Measurements from ENCODE around the gene CROCC2. TPM values are rescaled to one million over a fixed set of nuclear protein-coding genes. Genes with fewer than 3 reads are reported as not detected.

CROCC2 gene
- total and polyA plus RNA-seq, 2 donors from 2014 or later, result 0.13 TPM; not detected in 1

- intact Hi-C loops (cut with DNase I), result no loop called here
- Histone ChIP-seq H3K36me3 (ENCODE audit: control insufficient read depth in 2 of 3, insufficient read depth in 3 of 3, low read length in 3 of 3) (no peaks in the 10 kb centered on the region), H3K27ac (ENCODE audit: low read depth in 2 of 2, low read length in 2 of 2) (no peak overlapping the region), H3K4me1 (ENCODE audit: control insufficient read depth in 2 of 3, insufficient read depth in 2 of 3, low read depth in 1 of 3, low read length in 3 of 3) (peaks cover 0 to 2% (median 0%) of the 10 kb centered on the region in 3 donors), H3K4me3 (ENCODE audit: low read length in 3 of 3) (no peak overlapping the region), H3K9ac (ENCODE audit: low read length in 3 of 3) (no peak overlapping the region), H3K9me3 (ENCODE audit: control insufficient read depth in 2 of 3, insufficient read depth in 1 of 3, low read length in 3 of 3) (no peaks in the 10 kb centered on the region), H3K27me3 (ENCODE audit: control insufficient read depth, insufficient read depth, low read length) (no peaks in the 10 kb centered on the region)
- no peak for TF ChIP-seq CTCF (IDR thresholded peaks at IDR 0.05; ENCODE audit: borderline replicate concordance, extremely low read depth, insufficient read depth)
- peak in 2 of 5 donors; percentile 30 to 70 for DNase-seq
- no peak for FAIRE-seq
These were observed 2.7 kb upstream of the CROCC2 start for GRCh38 chr2:240903191-240904060.

DNA sequence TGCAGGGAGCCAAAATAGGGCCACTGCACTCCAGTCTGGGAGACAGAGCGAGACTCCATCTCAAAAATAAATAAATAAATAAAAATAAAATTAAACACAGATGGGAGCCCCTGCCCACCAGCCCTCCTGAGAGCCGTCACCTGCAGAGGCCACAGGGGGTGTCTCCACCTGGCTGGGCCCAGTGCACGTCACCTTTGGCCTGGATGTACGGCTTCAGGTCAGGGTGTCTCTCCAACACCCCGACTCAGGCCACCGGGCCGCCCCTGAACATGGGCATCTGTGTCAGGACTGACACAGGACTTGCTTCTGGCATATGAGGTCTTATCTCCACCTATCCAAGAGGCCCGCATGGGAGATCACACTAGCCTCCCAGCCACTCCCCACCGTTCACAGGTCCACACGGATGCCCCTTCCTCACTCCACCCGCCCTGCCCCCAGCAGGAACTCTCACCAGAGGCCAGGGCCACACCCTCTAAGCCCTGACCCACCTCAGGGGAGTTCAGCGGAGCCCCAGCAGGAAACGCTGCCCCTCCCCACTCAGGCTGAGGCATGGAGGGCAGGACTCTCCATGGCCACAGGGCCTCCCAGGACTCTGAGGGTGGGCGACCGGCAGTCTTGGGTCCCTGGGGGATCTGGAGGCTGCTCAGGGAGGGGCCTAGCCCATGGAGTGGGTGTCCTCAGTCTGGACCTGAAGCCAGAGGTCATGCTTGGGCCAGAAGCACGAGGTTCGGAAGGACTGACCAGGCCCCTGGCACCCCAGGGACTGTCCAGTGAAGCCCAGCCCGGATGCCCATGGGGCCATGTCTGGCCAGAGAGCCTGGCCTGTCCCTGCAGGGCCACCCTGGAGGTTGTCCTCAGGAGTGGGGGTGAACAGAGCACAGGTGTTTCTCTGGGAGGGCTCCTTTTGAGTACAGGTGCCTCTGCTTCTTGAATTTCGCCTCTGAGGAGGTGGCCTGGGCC lies 1.6 kb upstream of the CROCC2 start:
- H3K9ac ChIP-seq (ENCODE audit: low read length in 3 of 3), result no peak overlapping the region
- no peaks in the 10 kb centered on the region for H3K9me3 ChIP-seq (ENCODE audit: control insufficient read depth in 2 of 3, insufficient read depth in 1 of 3, low read length in 3 of 3)
- DNase-seq (peak in 1 of 5 donors; percentile 60), FAIRE-seq (no peak)
- H3K36me3 ChIP-seq (ENCODE audit: control insufficient read depth in 2 of 3, insufficient read depth in 3 of 3, low read length in 3 of 3), result no peaks in the 10 kb centered on the region
- intact Hi-C loops (cut with DNase I), result no loop called here
- H3K4me3 ChIP-seq (ENCODE audit: low read length in 3 of 3), result no peak overlapping the region
- no peaks in the 10 kb centered on the region for H3K4me1 ChIP-seq (ENCODE audit: control insufficient read depth in 2 of 3, insufficient read depth in 2 of 3, low read depth in 1 of 3, low read length in 3 of 3)
- no peak for TF ChIP-seq CTCF (IDR thresholded peaks at IDR 0.05; ENCODE audit: borderline replicate concordance, extremely low read depth, insufficient read depth)
- H3K27me3 ChIP-seq (ENCODE audit: control insufficient read depth, insufficient read depth, low read length), result no peaks in the 10 kb centered on the region
- H3K27ac ChIP-seq (ENCODE audit: low read depth in 2 of 2, low read length in 2 of 2), result no peak overlapping the region

- H3K9me3 ChIP-seq (ENCODE audit: control insufficient read depth in 2 of 3, insufficient read depth in 1 of 3, low read length in 3 of 3), result no peaks in the 10 kb centered on the region
- FAIRE-seq, result no peak
- H3K27ac ChIP-seq (ENCODE audit: low read depth in 2 of 2, low read length in 2 of 2), result no peak overlapping the region
- no peak overlapping the region for H3K9ac ChIP-seq (ENCODE audit: low read length in 3 of 3)
- no peaks in the 10 kb centered on the region for H3K27me3 ChIP-seq (ENCODE audit: control insufficient read depth, insufficient read depth, low read length)
- DNase-seq, result peak in 1 of 5 donors; percentile 78
- no peak overlapping the region for H3K4me3 ChIP-seq (ENCODE audit: low read length in 3 of 3)
- intact Hi-C loops (cut with DNase I), result no loop called here
- H3K4me1 ChIP-seq (ENCODE audit: control insufficient read depth in 2 of 3, insufficient read depth in 2 of 3, low read depth in 1 of 3, low read length in 3 of 3), result no peaks in the 10 kb centered on the region
- TF ChIP-seq CTCF (IDR thresholded peaks at IDR 0.05; ENCODE audit: borderline replicate concordance, extremely low read depth, insufficient read depth), result no peak
- no peaks in the 10 kb centered on the region for H3K36me3 ChIP-seq (ENCODE audit: control insufficient read depth in 2 of 3, insufficient read depth in 3 of 3, low read length in 3 of 3)
These were observed 857 bp upstream of the CROCC2 start for GRCh38 chr2:240905176-240905781.
